ENCODE results near the gene SFRP4.

GRCh38 chr7:37882086-37882485, 34.5 kb downstream of the SFRP4 start:
- TF ChIP-seq CTCF (IDR thresholded peaks at IDR 0.05), result no peak
- no peak for TF ChIP-seq POLR2AphosphoS5 (IDR thresholded peaks at IDR 0.05; ENCODE audit: insufficient read depth in 1 of 2, low read depth in 1 of 2)

All from vagina (tissue), 2 donors.